Type B pancreatic cell (in vitro differentiated cells): ENCODE results near the gene TRUB2. TPM values are rescaled to one million over a fixed set of nuclear protein-coding genes. Genes with fewer than 3 reads are reported as not detected.
A peak's percentile ranks its signal among the peaks of the same experiment; 100 is the strongest.

Experiments
- DNase-seq: peaks from one replicate; pipeline ENCODE4 v3.0.0; 2021; ENCODE audit warnings: mixed read lengths; ENCODE audit not compliant: unreplicated experiment; ENCODE audit errors: extremely low spot score
- H3K27ac Mint-ChIP-seq: 2 replicates; pipeline ENCODE4 v1.8.0; 2021; ENCODE audit warnings: mild to moderate bottlenecking, mixed read lengths
- H3K27me3 Mint-ChIP-seq: 2 replicates; pipeline ENCODE4 v1.8.0; 2021; ENCODE audit warnings: mixed read lengths
- H3K36me3 Mint-ChIP-seq: 2 replicates; pipeline ENCODE4 v1.8.0; 2021; ENCODE audit warnings: mixed read lengths
- H3K4me1 Mint-ChIP-seq: one replicate; pipeline ENCODE4 v1.8.0; 2021; ENCODE audit warnings: mixed read lengths; ENCODE audit not compliant: unreplicated experiment
- H3K4me3 Mint-ChIP-seq: 2 replicates; pipeline ENCODE4 v1.8.0; 2021; ENCODE audit warnings: mild to moderate bottlenecking, mixed read lengths
- H3K9me3 Mint-ChIP-seq: 2 replicates; pipeline ENCODE4 v1.8.0; 2021; ENCODE audit warnings: mixed read lengths
- CTCF ChIP-seq: fragments of 200-600 bp; sonication (generic); conservative IDR thresholded peaks from 2 replicates; pipeline ENCODE4 v1.5.0; 2021; ENCODE audit warnings: antibody characterized with exemption, mild to moderate bottlenecking
- total RNA-seq: library from RNA; stranded (reverse); gene quantifications from 2 replicates; pipeline ENCODE4 v1.2.1, GENCODE V29; 2021; ENCODE audit warnings: low replicate concordance

TRUB2 gene
- total RNA-seq, 1 donor from 2014 or later: 40.4 TPM

- TF ChIP-seq CTCF: no peak
- no peak for DNase-seq
- Mint-ChIP-seq H3K27me3 (no peaks in the 10 kb centered on the region), H3K36me3 (no peaks in the 10 kb centered on the region), H3K9me3 (no peaks in the 10 kb centered on the region), H3K27ac (no peak overlapping the region), H3K4me3 (no peak overlapping the region), H3K4me1 (peaks cover 6% of the 10 kb centered on the region)
Observed at GRCh38 chr9:128344931-128345605, 22.8 kb upstream of the TRUB2 start.

GRCh38 chr9:128343855-128344254 lies 21.6 kb upstream of the TRUB2 start:
- DNase-seq: no peak
- Mint-ChIP-seq H3K9me3 (no peaks in the 10 kb centered on the region), H3K27ac (no peak overlapping the region), H3K36me3 (no peaks in the 10 kb centered on the region), H3K27me3 (no peaks in the 10 kb centered on the region), H3K4me3 (no peak overlapping the region), H3K4me1 (peaks cover 6% of the 10 kb centered on the region)
- no peak for TF ChIP-seq CTCF

GRCh38 chr9:128342971-128343680 lies 20.9 kb upstream of the TRUB2 start:
- no peaks in the 10 kb centered on the region for H3K9me3 Mint-ChIP-seq
- peaks cover 6% of the 10 kb centered on the region for H3K4me1 Mint-ChIP-seq
- no peak overlapping the region for H3K27ac Mint-ChIP-seq
- no peak for TF ChIP-seq CTCF
- H3K4me3 Mint-ChIP-seq: no peak overlapping the region
- no peaks in the 10 kb centered on the region for H3K36me3 Mint-ChIP-seq
- no peaks in the 10 kb centered on the region for H3K27me3 Mint-ChIP-seq
- DNase-seq: no peak

GRCh38 chr9:128341435-128341849 lies 19.2 kb upstream of the TRUB2 start:
- DNase-seq: no peak
- H3K27me3 Mint-ChIP-seq: no peaks in the 10 kb centered on the region
- TF ChIP-seq CTCF: peak; percentile 74

GRCh38 chr9:128340691-128341434 lies 18.6 kb upstream of the TRUB2 start:
- H3K36me3 Mint-ChIP-seq: no peaks in the 10 kb centered on the region
- TF ChIP-seq CTCF: no peak
- H3K4me1 Mint-ChIP-seq: peaks cover 6% of the 10 kb centered on the region
- DNase-seq: no peak
- no peaks in the 10 kb centered on the region for H3K27me3 Mint-ChIP-seq
- peak overlapping the region; percentile 94 for H3K27ac Mint-ChIP-seq
- no peaks in the 10 kb centered on the region for H3K9me3 Mint-ChIP-seq
- H3K4me3 Mint-ChIP-seq: peak overlapping the region; percentile 100

More at GRCh38 chr9:128341435-128341849, 19.2 kb upstream of the TRUB2 start:
- Mint-ChIP-seq H3K4me3 (peak overlapping the region; percentile 100), H3K27ac (peak overlapping the region; percentile 94), H3K4me1 (peaks cover 6% of the 10 kb centered on the region), H3K36me3 (no peaks in the 10 kb centered on the region), H3K9me3 (no peaks in the 10 kb centered on the region)
